PC-9 (cell line): Measurements from ENCODE around the gene DPH5.

Source experiments
- EZH2 ChIP-seq: fragments of 200-600 bp; sonication (generic); IDR thresholded peaks from 2 replicates; pipeline ENCODE4 v1.8.0; 2017; ENCODE audit warnings: antibody characterized with exemption, low read depth
- TF ChIP-seq, protein P1 (sequence below): fragments of 200-600 bp; sonication (generic); conservative IDR thresholded peaks from 2 replicates; pipeline ENCODE4 v1.6.1; 2017; ENCODE audit warnings: mixed run types, antibody characterized with exemption, mild to moderate bottlenecking, moderate library complexity

DNA sequence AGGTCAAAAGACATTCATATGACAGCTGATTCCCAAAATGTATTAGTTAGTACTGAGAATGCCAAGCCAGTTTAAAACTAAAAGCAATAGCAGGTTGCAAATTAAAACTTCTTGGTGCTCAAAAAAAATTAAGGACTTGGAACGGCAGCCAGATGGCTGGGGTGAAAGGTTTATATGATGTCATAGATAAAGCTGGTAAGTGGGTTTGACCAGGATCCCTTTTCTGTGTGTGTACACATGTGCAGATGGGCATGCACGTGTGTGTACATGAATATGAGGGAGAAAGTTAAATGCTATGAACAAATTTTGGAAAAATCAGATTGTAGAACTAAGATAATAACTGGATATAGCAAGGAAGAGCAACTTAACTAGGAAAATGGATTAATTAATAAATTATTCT is 39.1 kb upstream of the DPH5 start:
- TF ChIP-seq, protein P1, sequence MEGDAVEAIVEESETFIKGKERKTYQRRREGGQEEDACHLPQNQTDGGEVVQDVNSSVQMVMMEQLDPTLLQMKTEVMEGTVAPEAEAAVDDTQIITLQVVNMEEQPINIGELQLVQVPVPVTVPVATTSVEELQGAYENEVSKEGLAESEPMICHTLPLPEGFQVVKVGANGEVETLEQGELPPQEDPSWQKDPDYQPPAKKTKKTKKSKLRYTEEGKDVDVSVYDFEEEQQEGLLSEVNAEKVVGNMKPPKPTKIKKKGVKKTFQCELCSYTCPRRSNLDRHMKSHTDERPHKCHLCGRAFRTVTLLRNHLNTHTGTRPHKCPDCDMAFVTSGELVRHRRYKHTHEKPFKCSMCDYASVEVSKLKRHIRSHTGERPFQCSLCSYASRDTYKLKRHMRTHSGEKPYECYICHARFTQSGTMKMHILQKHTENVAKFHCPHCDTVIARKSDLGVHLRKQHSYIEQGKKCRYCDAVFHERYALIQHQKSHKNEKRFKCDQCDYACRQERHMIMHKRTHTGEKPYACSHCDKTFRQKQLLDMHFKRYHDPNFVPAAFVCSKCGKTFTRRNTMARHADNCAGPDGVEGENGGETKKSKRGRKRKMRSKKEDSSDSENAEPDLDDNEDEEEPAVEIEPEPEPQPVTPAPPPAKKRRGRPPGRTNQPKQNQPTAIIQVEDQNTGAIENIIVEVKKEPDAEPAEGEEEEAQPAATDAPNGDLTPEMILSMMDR: no peak
- no peak for TF ChIP-seq EZH2
